Eye (tissue), 1 donor: ENCODE measurements around the gene ATP6V0E1.
"Not testable (repeated sequence)": the region's sequence is repeated elsewhere in the genome, so short reads cannot be mapped to it uniquely, and the experiment has no call there.

ENCODE experiments used
- DNase-seq: peaks from one replicate; pipeline ENCODE4 v3.0.0-alpha.2; 2015

ATP6V0E1 gene

GRCh38 chr5:173010021-173010420 lies 26.4 kb downstream of the ATP6V0E1 start:
- no peak for DNase-seq

- DNase-seq = no peak
Observed at GRCh38 chr5:173010547-173011464, 27.2 kb downstream of the ATP6V0E1 start.

GRCh38 chr5:173011566-173011965 lies 28.0 kb downstream of the ATP6V0E1 start:
- no peak for DNase-seq

- no peak for DNase-seq
Observed at GRCh38 chr5:173012882-173013281, 29.3 kb downstream of the ATP6V0E1 start.

GRCh38 chr5:173014671-173015070 lies 31.1 kb downstream of the ATP6V0E1 start:
- no peak for DNase-seq

- DNase-seq = no peak
Observed at GRCh38 chr5:173015192-173015591, 31.6 kb downstream of the ATP6V0E1 start.

- DNase-seq = no peak
Observed at GRCh38 chr5:173015598-173016455, 32.3 kb downstream of the ATP6V0E1 start.

- no peak for DNase-seq
Observed at GRCh38 chr5:173016598-173017046, 33.1 kb downstream of the ATP6V0E1 start.

- not testable (repeated sequence) for DNase-seq
Observed at GRCh38 chr5:173017087-173017486, 33.5 kb downstream of the ATP6V0E1 start.

- DNase-seq = no peak
Observed at GRCh38 chr5:173018358-173018757, 34.8 kb downstream of the ATP6V0E1 start.

- DNase-seq = no peak
Observed at GRCh38 chr5:173020154-173020581, 36.6 kb downstream of the ATP6V0E1 start.

GRCh38 chr5:173020643-173021042 lies 37.1 kb downstream of the ATP6V0E1 start:
- no peak for DNase-seq

GRCh38 chr5:173025651-173026050 lies 42.1 kb downstream of the ATP6V0E1 start:
- DNase-seq = no peak

GRCh38 chr5:173027905-173028304 lies 44.3 kb downstream of the ATP6V0E1 start:
- no peak for DNase-seq

GRCh38 chr5:173028811-173029327 lies 45.3 kb downstream of the ATP6V0E1 start:
- DNase-seq = no peak

- DNase-seq = no peak
Observed at GRCh38 chr5:173029499-173029921, 45.9 kb downstream of the ATP6V0E1 start.

GRCh38 chr5:173032096-173032495 lies 48.5 kb downstream of the ATP6V0E1 start:
- DNase-seq = not testable (repeated sequence)

- no peak for DNase-seq
Observed at GRCh38 chr5:173032730-173033129, 49.2 kb downstream of the ATP6V0E1 start.

GRCh38 chr5:173033923-173034322 lies 50.4 kb downstream of the ATP6V0E1 start:
- no peak for DNase-seq

- no peak for DNase-seq
Observed at GRCh38 chr5:173035904-173036707, 52.5 kb downstream of the ATP6V0E1 start.

- DNase-seq = no peak
Observed at GRCh38 chr5:173039188-173039587, 55.6 kb downstream of the ATP6V0E1 start.

GRCh38 chr5:173039964-173040363 lies 56.4 kb downstream of the ATP6V0E1 start:
- DNase-seq = no peak
